ENCODE measurements around the gene ARHGAP5. TPM values are rescaled to one million over a fixed set of nuclear protein-coding genes. Genes with fewer than 3 reads are reported as not detected.
A peak's percentile ranks its signal among the peaks of the same experiment; 100 is the strongest.
"Not testable (repeated sequence)": the region's sequence is repeated elsewhere in the genome, so short reads cannot be mapped to it uniquely, and the experiment has no call there.

Gene ARHGAP5
- total and polyA plus RNA-seq, 3 experiments from 2014 or later: 15.9 to 38.2 (median 37.9) TPM

DNA sequence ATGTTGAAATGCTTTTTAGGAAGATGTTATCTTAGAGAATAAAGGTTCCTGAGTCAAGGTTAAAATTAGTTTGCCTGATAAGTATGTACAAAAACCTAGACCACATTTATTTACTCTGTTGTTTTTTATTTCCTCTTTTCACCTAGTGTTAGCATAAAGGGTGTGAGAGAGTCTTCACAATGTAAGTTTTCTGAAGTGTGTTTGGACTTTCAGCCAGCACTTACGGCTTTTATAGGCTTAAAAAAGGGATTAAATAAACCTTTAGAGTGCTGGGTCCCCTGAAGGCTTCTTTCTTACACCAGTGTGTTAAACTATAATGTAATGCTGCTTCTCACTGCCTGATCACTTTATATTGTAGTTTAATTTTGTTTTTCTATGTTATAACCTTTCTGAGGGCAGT lies 27.2 kb downstream of the ARHGAP5 start:
- no peaks in the 10 kb centered on the region for H3K27me3 ChIP-seq (ENCODE audit: insufficient read depth, low read length, poor library complexity, severe bottlenecking)
- no peaks in the 10 kb centered on the region for H3K9me3 Mint-ChIP-seq
- H3K4me1 Mint-ChIP-seq: peaks cover 22 to 59% (median 47%) of the 10 kb centered on the region in 3 donors
- ChIA-PET POLR2A (no interaction called here), CTCF (no interaction called here)
- no peak overlapping the region for H3K4me3 Mint-ChIP-seq
- DNase-seq: no peak
- no peak overlapping the region for H3K4me3 ChIP-seq (ENCODE audit: low read length)
- no peaks in the 10 kb centered on the region for H3K27me3 Mint-ChIP-seq
- H3K27ac Mint-ChIP-seq: no peak overlapping the region
- H3K27ac ChIP-seq (ENCODE audit: low read depth, low read length): no peak overlapping the region
- H3K36me3 Mint-ChIP-seq: peaks cover 0 to 5% (median 3%) of the 10 kb centered on the region in 3 donors
- H3K4me1 ChIP-seq (ENCODE audit: insufficient read depth, low read length): peaks cover 19% of the 10 kb centered on the region
- H3K36me3 ChIP-seq (ENCODE audit: insufficient read depth, low read length): no peaks in the 10 kb centered on the region
- no peaks in the 10 kb centered on the region for H3K9me3 ChIP-seq (ENCODE audit: low read length)

DNA sequence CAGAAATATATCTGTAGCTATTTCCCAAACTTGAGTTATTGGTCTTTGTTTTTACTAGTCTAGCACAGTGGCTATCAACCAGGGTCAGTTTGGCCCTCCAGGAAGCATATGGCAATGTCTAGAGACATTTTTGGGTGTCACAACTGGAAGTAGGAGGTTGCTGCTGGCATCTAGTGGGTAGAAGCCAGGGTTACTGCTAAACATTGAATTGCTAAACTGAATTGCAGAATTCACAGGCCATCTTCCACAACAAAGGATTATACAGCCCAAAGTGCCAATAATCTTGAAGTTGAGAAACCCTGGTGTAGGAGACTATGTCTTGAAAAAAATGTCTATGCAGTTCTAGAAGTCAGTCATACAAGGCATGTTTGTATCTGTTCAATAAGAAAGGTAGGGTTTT lies 27.7 kb downstream of the ARHGAP5 start:
- H3K4me1 ChIP-seq (ENCODE audit: insufficient read depth, low read length): peaks cover 19% of the 10 kb centered on the region
- H3K4me3 Mint-ChIP-seq: no peak overlapping the region
- H3K9me3 ChIP-seq (ENCODE audit: low read length): no peaks in the 10 kb centered on the region
- no peak overlapping the region for H3K27ac ChIP-seq (ENCODE audit: low read depth, low read length)
- ChIA-PET POLR2A (no interaction called here), CTCF (no interaction called here)
- no peaks in the 10 kb centered on the region for H3K36me3 ChIP-seq (ENCODE audit: insufficient read depth, low read length)
- H3K27me3 Mint-ChIP-seq: no peaks in the 10 kb centered on the region
- no peaks in the 10 kb centered on the region for H3K9me3 Mint-ChIP-seq
- no peak overlapping the region for H3K4me3 ChIP-seq (ENCODE audit: low read length)
- H3K4me1 Mint-ChIP-seq: peaks cover 22 to 60% (median 47%) of the 10 kb centered on the region in 3 donors
- no peaks in the 10 kb centered on the region for H3K27me3 ChIP-seq (ENCODE audit: insufficient read depth, low read length, poor library complexity, severe bottlenecking)
- no peak overlapping the region for H3K27ac Mint-ChIP-seq
- H3K36me3 Mint-ChIP-seq: peaks cover 0 to 6% (median 3%) of the 10 kb centered on the region in 3 donors
- no peak for DNase-seq

DNA sequence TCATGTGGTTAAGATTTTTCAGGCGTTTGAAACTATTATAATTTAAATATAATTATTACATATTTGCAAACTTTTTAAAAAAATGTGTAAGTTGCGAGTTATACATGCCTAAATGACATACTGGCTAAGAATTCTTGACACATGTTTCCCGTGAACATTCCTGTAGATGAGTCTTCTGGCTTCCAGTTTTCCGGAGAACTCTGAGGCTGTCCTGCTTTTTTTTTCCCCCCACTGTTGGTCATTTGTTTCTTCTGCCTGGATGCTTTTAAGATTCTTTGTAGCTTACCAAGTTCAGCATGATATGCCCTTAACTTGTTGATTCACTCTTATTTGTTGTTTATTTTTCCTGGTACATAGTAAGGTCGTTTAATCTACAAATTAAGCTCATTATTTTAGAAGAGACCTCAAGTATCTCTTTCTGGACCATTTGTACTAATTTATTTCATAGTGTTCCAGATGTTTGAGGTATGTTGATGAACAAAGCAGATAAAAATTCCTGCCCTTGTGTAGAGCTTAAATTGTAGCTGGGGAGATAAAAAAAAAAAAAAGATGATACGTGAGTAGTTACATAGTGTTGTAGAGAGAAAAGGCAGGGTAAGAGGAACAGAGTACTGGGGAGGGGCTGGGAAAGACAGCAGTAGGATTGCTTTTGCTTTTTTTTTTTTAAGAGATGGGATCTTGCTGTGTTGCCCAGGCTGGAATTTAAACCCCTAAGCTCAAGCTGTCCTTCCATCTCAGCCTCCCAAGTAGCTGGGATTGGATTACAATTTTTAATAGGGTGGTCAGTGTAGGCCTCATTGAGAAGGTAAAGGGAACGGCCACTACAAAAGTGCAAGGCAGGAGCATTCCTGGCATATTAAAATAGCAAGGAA lies 32.8 kb downstream of the ARHGAP5 start:
- H3K36me3 ChIP-seq (ENCODE audit: insufficient read depth, low read length): no peaks in the 10 kb centered on the region
- H3K4me1 ChIP-seq (ENCODE audit: insufficient read depth, low read length): no peaks in the 10 kb centered on the region
- H3K27ac ChIP-seq (ENCODE audit: low read depth, low read length): no peak overlapping the region
- H3K27me3 Mint-ChIP-seq: no peaks in the 10 kb centered on the region
- H3K4me3 Mint-ChIP-seq: no peak overlapping the region
- H3K27ac Mint-ChIP-seq: peak overlapping the region in 2 of 8 donors; percentile 29 to 62
- ChIA-PET CTCF (no interaction called here), POLR2A (no interaction called here)
- H3K9me3 Mint-ChIP-seq: no peaks in the 10 kb centered on the region
- H3K27me3 ChIP-seq (ENCODE audit: insufficient read depth, low read length, poor library complexity, severe bottlenecking): no peaks in the 10 kb centered on the region
- H3K9me3 ChIP-seq (ENCODE audit: low read length): no peaks in the 10 kb centered on the region
- DNase-seq: no peak
- no peak overlapping the region for H3K4me3 ChIP-seq (ENCODE audit: low read length)
- peaks cover 15 to 37% (median 21%) of the 10 kb centered on the region in 3 donors for H3K4me1 Mint-ChIP-seq
- peaks cover 3 to 8% (median 3%) of the 10 kb centered on the region in 3 donors for H3K36me3 Mint-ChIP-seq

- Mint-ChIP-seq H3K9me3 (no peaks in the 10 kb centered on the region), H3K27ac (peak overlapping the region in 2 of 8 donors; percentile 38 to 62), H3K27me3 (no peaks in the 10 kb centered on the region), H3K36me3 (peaks cover 3 to 6% (median 4%) of the 10 kb centered on the region in 3 donors), H3K4me3 (no peak overlapping the region), H3K4me1 (peaks cover 14 to 33% (median 18%) of the 10 kb centered on the region in 3 donors)
- ChIA-PET POLR2A (no interaction called here), CTCF (no interaction called here)
- H3K36me3 ChIP-seq (ENCODE audit: insufficient read depth, low read length): no peaks in the 10 kb centered on the region
- no peaks in the 10 kb centered on the region for H3K27me3 ChIP-seq (ENCODE audit: insufficient read depth, low read length, poor library complexity, severe bottlenecking)
- no peaks in the 10 kb centered on the region for H3K4me1 ChIP-seq (ENCODE audit: insufficient read depth, low read length)
- H3K27ac ChIP-seq (ENCODE audit: low read depth, low read length): no peak overlapping the region
- no peak overlapping the region for H3K4me3 ChIP-seq (ENCODE audit: low read length)
- H3K9me3 ChIP-seq (ENCODE audit: low read length): no peaks in the 10 kb centered on the region
- no peak for DNase-seq
Measured at GRCh38 chr14:32110548-32110896, 33.4 kb downstream of the ARHGAP5 start.

DNA sequence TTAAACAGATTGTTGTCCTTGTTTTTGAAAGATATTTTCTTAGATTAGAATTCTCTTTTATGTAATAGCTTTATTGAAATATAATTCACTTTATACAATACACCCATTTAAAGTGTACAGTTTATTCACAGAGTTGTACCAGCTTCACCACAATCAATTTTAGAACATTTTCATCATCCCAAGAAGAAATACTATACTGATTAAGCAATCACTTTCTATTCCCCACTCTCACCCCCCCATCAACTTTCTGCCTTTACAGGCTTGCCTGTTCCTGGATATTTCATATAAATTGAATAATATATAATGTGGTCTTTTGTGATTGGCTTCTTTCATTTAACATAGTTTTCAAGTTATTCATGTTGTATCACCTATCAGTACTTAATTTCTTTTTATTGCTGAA lies 44.4 kb downstream of the ARHGAP5 start:
- Mint-ChIP-seq H3K4me1 (peaks cover 25 to 53% (median 49%) of the 10 kb centered on the region in 3 donors), H3K27me3 (no peaks in the 10 kb centered on the region), H3K4me3 (no peak overlapping the region), H3K27ac (no peak overlapping the region), H3K9me3 (peaks cover 0 to 1% (median 0%) of the 10 kb centered on the region in 5 donors), H3K36me3 (peaks cover 7 to 30% (median 15%) of the 10 kb centered on the region in 3 donors)
- CTCF ChIA-PET: no interaction called here
- POLR2A ChIA-PET: no interaction called here
- no peaks in the 10 kb centered on the region for H3K4me1 ChIP-seq (ENCODE audit: insufficient read depth, low read length)
- H3K27me3 ChIP-seq (ENCODE audit: insufficient read depth, low read length, poor library complexity, severe bottlenecking): no peaks in the 10 kb centered on the region
- H3K9me3 ChIP-seq (ENCODE audit: low read length): no peaks in the 10 kb centered on the region
- no peaks in the 10 kb centered on the region for H3K36me3 ChIP-seq (ENCODE audit: insufficient read depth, low read length)
- H3K4me3 ChIP-seq (ENCODE audit: low read length): no peak overlapping the region
- DNase-seq: no peak
- no peak overlapping the region for H3K27ac ChIP-seq (ENCODE audit: low read depth, low read length)

DNA sequence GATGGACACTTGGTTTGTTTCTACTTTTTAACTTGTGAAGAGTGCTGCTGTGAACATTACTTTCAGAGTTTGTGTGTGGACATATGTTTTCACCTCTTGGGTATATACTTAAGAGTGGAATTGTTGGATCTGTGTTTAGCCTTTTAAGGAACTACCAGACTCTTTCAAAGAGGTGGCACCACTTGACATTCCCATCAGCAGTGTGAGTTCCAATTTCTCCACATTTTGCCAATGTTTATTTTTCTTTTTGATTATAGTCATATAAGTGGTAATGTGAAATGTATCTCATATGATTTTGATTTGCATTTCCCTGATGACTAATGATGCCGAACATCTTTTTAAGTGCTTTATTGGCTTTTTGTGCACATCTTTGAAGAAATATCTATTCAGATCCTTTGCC lies 44.8 kb downstream of the ARHGAP5 start:
- Mint-ChIP-seq H3K27ac (no peak overlapping the region), H3K36me3 (peaks cover 10 to 29% (median 14%) of the 10 kb centered on the region in 3 donors), H3K9me3 (peaks cover 0 to 2% (median 0%) of the 10 kb centered on the region in 5 donors), H3K4me3 (no peak overlapping the region), H3K4me1 (peaks cover 27 to 52% (median 51%) of the 10 kb centered on the region in 3 donors), H3K27me3 (no peaks in the 10 kb centered on the region)
- H3K9me3 ChIP-seq (ENCODE audit: low read length): no peaks in the 10 kb centered on the region
- no peak overlapping the region for H3K4me3 ChIP-seq (ENCODE audit: low read length)
- no peak overlapping the region for H3K27ac ChIP-seq (ENCODE audit: low read depth, low read length)
- no peak for DNase-seq
- CTCF ChIA-PET: no interaction called here
- POLR2A ChIA-PET: no interaction called here
- H3K4me1 ChIP-seq (ENCODE audit: insufficient read depth, low read length): no peaks in the 10 kb centered on the region
- H3K27me3 ChIP-seq (ENCODE audit: insufficient read depth, low read length, poor library complexity, severe bottlenecking): no peaks in the 10 kb centered on the region
- no peaks in the 10 kb centered on the region for H3K36me3 ChIP-seq (ENCODE audit: insufficient read depth, low read length)

DNA sequence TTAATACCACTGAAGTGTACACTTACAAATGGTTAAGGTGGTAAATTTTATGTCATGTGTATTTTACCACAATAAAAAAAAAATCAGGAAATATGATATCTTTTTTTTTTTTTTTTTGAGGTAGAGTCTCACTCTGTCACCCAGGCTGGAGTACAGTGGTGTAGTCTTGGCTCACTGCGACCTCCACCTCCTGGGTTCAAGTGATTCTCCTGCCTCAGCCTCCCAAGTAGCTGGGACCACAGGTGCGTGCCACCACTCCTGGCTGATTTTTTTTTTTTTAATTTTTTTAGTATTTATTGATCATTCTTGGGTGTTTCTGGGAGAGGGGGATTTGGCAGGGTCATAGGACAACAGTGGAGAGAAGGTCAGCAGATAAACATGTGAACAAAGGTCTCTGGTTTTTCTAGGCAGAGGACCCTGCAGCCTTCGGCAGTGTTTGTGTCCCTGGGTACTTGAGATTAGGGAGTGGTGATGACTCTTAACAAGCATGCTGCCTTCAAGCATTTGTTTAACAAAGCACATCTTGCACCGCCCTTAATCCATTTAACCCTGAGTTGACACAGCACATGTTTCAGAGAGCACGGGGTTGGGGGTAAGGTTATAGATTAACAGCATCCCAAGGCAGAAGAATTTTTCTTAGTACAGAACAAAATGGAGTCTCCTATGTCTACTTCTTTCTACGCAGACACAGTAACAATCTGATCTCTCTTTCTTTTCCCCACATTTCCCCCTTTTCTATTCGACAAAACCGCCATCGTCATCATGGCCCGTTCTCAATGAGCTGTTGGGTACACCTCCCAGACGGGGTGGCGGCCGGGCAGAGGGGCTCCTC lies 50.0 kb downstream of the ARHGAP5 start:
- H3K36me3 Mint-ChIP-seq: peaks cover 30 to 41% (median 34%) of the 10 kb centered on the region in 3 donors
- H3K27me3 Mint-ChIP-seq; H3K9me3 ChIP-seq (ENCODE audit: low read length); H3K4me3 ChIP-seq (ENCODE audit: low read length); H3K36me3 ChIP-seq (ENCODE audit: insufficient read depth, low read length); H3K27me3 ChIP-seq (ENCODE audit: insufficient read depth, low read length, poor library complexity, severe bottlenecking); POLR2A ChIA-PET; H3K27ac ChIP-seq (ENCODE audit: low read depth, low read length); DNase-seq; H3K4me3 Mint-ChIP-seq; H3K4me1 ChIP-seq (ENCODE audit: insufficient read depth, low read length); CTCF ChIA-PET; H3K27ac Mint-ChIP-seq: not testable (repeated sequence)
- H3K4me1 Mint-ChIP-seq: peaks cover 18 to 38% (median 32%) of the 10 kb centered on the region in 3 donors
- peaks cover 0 to 10% (median 2%) of the 10 kb centered on the region in 5 donors for H3K9me3 Mint-ChIP-seq
